OCI-LY1 (cell line): ENCODE data around the gene BATF2.

Experiments
- CTCF ChIP-seq: fragments of 200-600 bp; sonication (generic), shearing (Covaris generic); IDR thresholded peaks from 2 replicates; pipeline ENCODE4 v1.5.1; 2017; ENCODE audit warnings: mild to moderate bottlenecking, antibody characterized with exemption, low read length, moderate library complexity, mixed read lengths
- EZH2 ChIP-seq: fragments of 200-600 bp; sonication (generic), shearing (Covaris generic); IDR thresholded peaks from 2 replicates; pipeline ENCODE4 v1.8.0; 2017; ENCODE audit warnings: borderline replicate concordance, mixed run types, mild to moderate bottlenecking, antibody characterized with exemption, low read length, moderate library complexity, mixed read lengths

DNA sequence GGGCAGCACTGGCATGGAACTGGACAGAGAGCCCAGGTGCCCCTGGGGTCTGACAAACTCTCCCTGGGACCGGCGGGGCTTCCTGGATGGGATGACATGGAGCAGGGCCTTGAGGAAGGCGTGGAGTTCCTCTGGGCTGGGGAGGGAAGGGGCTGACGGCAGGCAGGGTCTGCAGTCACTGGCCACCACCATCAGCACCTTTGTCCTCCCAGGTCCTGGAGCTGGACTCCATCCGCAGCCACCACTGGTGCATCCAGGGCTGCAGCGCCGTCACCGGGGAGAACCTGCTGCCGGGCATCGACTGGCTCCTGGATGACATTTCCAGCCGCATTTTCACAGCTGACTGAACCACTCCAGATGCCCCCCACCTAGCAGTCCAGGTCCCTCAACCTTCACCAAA is 24.7 kb upstream of the BATF2 start:
- TF ChIP-seq CTCF (no peak), EZH2 (no peak)
